ENCODE results near the gene MAP4K1.

The MAP4K1 gene

DNA sequence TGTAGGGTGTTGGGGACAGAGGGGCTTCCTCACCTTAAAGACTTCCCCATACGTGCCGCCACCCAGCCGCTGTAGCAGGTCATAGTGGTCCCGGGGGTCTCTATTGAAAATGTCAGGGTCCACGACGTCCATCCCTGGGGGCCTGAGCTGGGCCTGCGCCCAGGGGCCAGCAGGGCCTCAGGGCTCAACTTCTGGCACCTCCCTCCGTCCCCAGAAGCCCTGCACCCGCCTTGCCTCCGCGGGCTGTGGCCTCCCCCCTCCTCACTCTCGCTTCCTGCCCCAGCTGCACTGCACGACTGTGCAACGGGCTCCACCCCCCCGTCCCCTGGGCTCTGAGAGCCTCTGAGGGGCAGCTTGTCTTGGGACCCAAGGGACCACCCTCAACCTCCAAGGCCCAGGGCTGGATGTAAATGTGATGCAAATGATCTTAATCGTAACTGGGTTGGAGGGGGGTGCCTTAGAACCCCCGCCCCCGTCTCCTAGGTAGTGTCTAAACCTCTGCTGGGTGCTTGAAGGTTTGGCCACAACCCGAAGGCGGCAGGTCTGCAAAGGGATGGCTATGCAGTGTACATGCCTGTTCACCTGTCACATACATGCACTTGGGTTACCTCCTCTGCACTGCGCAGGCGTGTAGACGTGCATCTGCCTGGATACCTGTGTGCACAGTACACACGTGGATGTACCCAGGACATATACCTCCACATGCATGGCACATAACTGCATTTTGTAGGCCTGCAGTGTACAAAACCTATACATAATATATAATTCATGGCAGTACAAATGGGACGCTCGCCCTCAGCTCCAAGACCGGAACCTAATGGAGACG is at the start of gene MAP4K1:
MAP4K1 (minus strand) TSS at position 190 of the 826 bp plus-strand sequence; CDS start at position 132, 58 bp downstream.
- DNase-seq, result peak; percentile 33 to 62 (median 47)

DNA sequence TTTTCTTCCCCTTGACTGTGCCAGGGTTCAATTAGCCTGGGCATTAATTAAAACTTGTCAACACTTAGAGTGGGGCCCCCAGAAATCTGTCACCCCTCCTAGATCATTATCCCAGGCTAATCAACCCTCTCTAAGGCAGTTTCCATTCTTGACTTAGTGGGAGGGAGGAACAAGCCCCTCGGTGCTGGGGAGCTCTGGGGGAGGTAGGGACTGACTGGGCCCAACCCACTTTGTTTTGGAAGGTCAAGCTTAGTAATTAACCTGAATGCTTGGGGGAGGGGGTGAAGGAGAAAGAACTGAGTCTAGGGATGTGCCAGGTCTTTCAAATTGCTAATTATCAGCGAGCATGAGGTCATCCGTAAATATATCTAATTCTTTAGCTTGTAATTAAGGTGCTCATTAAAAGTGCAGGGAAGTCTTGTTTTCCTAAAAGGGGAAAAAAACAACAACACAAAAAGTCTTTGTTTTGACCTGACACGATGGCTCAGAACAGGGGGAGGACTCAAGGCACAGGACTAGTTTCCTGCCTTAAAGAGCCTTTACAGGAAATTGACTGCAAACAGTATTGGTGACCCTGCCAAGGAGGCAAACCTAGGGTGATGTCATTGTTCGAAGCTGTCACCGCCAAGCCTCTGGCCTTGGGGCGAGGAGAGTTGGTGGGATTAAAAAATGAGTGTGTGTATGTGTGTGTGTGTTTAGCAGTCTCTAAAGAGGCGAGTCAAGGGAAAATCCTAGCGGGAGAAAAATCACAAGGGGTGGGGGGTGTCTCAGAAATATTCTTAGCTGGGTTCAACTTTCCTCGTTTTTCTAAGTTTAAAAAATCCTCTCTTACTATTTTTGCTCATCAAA is 49.1 kb upstream of the MAP4K1 start:
- no peak for DNase-seq

DNA sequence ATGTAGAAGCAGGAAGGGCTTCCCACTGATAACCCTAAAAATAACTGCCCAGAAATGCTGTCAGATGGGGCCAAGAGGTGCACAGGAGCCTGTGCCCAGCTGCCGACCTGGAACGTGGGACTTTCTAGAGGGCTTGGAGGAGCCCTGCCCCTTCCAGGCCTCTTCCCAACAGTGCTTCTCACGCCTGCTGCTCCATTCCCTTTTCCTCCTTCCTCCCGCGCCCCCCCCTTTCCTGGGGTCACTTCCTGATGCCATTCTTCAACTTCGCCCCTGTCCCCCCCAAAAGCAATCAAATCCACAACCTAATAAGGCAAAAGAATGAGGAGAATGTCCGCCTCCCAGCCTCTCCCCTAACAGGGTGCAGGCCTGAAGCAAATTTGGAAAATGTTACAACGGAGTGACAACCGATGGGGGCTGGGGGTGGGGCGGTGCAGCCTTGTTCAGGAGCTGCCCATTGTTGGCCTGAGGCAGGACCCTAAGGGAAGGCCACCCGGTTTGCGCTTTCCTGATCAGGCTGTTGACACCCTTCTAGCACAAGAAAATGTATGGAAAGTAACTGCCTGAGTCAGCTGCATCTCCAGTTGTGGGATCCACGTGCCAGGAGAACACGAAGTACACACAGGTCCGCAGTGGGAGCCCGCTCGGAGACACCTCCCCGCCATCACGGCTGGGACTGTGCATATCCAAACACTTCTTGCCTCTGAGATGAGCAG is 48.4 kb upstream of the MAP4K1 start:
- DNase-seq, result no peak

DNA sequence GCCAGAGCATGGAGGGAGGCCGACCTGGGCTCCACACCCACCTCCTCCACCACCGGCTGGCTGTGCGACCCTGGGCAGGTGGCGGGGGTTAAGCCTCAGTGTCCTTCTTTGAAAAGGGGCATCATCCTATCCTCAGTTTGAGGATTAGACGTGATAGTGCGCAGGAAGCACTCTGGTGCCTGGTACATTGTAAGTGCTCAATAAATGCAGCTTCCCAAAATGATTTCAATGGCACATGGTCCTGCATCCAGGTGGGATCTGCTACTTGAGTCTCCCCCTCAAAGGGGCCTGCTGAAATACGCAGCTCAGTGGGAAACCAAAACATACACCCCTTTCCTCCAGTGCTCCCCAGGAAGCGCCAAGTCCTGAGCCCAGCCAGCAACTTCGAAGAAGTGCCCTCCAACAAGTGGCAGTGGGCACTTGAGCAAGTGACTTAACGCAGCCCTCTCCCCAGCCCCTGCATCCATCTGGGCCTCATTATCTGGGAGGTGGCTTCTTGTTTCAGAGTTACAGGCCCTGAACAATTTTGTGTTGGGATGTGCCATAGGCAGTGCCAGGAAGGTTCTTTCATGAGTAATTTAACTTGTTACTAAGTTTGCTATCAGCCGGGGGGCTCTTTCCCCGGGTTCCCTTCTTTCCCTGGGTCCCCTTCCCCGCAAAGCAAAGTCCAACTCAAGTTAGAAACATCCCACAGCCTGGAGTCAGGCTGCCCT is 47.6 kb upstream of the MAP4K1 start:
- DNase-seq, result no peak

DNA sequence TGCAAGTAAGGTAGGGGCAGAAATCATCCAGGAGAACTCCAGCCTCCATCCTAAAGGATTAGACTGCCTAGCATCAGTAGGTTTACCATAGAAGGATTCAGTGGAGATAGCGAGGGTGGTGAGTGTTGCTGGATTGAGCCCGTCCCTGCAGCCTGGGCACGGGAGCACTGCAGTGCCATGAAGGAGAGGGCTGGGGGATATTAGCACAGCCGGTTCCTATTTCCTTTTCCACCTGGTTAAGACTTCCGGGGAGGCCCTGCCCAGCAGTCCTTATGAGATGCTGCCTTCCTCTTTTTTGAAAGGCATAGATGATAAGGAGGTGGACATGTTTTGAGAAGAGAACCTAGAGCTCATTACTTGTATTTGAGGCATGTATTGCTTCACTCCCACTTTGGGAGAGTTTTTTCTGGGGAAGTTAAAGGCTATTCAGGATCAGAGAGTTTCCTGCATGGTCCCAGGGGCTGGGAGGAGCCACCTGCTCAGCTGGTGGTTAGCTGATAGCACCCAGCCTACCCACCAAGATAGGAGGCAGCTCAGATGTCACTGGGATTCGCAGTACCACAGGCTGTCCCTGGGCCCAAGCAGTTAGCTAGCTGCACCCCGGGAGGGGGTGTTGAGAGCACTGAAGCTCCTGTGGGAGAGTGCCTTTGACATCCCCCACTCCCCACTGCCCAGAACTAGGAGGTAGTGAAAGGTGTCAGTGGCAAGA is 46.9 kb upstream of the MAP4K1 start:
- no peak for DNase-seq

DNA sequence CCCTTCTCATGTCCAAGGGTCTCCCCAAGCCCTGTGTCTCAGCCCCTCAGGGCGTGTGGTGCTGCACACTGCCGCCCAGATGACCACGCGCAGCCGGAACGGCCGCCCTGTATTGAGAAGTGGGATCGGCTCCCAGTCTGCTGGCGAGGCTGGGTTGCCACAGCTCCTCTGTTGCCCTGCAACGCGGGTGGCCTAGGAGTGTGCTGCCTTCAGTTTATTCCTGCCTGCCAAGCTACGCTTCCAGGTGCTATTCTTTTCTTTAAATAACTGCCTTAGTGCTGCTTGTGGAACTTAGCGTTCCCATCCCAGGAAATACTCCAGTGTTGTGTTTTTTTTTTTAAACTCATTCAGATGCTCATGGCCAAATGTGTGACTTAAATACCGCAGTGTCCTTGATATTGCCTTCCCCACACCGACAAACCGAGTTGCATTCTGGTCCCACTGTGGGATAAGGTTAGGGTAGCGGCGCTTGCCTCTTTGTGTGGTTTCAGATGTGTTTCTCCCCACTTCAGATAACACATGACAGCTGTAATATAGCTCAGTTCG is 46.3 kb upstream of the MAP4K1 start:
- no peak for DNase-seq

DNA sequence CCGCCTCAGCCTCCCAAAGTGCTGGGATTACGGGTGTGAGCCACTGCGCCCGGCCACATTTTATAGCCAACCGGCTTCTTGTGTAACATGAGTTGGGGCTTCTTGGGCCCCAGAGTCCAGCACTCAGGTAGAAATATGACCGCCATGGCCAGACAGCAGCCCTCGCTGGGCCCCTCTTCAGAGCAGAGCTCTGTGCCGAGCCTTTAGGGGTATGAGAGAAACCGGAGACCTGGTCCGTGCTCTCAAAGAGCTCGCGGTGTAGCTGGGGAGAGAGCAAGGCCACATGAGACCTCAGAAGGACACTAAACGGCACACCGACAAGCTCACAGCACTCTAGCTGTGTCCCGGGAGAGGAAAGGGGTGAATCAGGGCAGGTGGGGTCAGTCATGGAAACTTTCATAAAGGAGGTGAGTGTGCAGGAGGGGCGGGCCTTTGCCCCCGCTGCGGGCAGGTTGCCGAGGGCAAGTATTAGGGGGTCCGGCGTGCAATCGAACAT is 45.5 kb upstream of the MAP4K1 start:
- DNase-seq, result no peak

DNA sequence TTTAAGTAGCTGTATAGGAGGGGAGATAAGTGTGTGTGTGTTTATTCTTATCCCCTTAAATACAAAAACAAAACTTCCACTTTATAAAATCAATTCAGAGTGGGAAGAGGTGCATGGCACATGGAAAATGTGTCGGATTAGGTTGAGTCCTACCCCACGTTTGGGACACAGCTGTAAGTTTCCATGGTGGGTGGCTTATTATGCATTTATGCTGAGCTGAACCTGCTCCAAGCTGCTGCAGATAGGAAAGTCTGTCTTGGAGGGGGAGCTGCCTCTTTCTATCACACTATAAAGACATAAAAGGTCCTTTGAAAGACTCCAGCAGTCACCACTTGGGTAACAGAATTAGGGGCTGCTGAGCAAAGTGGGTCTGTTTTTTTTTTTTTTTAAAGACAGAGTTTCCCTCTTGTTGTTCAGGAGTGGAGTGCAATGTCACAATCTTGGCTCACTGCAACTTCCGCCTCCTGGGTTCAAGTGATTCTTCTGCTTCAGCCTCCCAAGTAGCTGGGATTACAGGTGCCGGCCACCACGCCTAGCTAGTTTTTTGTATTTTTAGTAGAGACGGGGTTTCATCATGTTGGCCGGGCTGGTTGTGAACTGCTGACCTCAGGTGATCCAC is 44.9 kb upstream of the MAP4K1 start:
- no peak for DNase-seq

DNA sequence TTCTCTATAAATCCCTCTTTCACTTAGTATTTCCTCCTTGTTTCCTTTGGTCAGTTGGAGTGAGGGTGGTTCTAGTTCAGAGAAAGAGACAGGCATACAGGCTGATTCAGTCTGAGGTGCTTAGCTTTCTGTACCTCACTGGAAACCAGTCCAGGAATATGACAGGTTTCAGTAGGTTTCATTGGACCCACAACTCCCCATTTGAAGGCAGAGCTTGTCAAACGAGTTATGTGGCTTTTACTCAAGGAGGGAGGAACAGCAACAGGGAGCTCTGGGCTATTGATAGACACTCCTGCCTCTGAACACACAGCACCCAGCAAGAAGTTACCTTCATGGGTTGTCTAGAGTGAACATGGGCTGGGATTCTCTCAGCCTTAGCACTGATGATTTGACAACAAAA is 44.2 kb upstream of the MAP4K1 start:
- DNase-seq, result no peak

DNA sequence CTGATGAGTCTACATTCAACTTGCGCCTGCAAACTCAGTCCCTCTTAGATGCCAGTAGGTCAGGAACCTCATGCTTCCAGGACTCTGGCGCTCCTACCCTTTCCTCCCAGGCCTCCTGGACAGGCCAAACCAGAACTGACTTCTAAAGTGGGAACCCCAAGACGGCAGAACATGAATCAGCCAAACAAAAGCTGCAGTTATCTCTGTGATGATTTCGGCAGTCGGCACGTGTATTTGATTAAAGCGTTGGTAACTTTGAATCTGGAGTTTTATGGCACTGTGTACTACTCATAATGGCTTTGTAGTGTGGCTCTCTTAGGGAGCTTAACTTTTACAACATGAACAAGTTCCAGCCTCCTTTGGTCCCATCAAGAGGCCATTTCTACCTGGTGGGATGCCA is 43.4 kb upstream of the MAP4K1 start:
- DNase-seq, result no peak

DNA sequence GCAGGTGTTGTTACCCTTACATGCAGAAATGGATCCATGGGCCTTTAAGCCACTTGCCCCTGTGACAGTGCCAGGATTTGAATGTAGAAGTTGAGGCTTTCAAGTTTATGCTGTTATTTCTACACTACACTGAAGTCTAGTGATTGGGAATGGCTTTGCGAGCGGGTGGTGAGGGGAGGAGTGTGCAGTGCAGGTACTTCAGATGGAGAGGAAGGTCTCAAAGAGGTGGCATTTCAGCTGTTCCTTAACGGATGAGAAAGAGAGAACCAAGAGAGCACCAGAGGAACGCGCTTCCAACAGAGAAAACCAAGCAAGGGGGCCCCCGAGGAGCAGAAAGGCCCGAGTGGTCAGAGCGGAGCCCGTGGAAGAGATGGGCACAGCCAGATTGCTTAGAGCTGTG is 43.0 kb upstream of the MAP4K1 start:
- DNase-seq, result no peak

DNA sequence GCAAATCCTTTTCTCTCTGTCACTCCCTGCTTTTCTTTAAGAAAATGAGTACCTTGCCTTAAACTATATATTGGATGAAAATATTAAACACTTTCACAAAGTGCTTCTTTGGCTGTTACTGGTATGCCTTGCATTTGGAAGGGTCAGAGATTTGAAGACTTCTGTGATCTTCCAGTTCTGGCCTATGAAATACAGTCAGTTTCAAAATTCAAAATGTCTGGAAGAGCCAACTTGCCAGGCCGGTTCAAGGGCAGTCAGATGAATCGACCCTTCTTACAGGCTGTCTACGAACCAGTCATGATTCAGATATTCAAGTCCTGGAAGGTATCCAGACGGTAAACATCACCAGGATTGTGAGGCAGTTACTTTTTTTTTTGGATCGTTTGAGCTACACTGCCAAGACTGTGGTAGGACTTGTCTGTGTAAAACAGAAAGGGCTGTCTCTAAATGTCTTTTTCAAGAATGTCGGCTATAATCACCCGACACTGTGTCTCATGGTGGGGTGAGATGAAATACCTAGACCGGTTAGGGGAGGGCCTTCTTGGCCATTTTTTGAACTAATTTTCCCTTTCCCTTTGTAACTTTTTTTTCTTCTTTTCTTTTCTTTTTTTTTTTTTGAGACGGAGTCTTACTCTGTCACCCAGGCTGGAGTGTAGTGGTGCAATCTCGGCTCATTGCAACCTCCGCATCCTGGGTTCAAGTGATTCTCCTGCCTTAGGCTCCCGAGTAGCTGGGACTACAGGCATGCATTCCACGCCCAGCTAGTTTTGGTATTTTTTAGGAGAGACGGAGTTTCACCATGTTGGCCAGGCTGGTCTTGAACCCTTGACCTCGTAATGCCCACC is 40.9 kb upstream of the MAP4K1 start:
- no peak for DNase-seq

DNA sequence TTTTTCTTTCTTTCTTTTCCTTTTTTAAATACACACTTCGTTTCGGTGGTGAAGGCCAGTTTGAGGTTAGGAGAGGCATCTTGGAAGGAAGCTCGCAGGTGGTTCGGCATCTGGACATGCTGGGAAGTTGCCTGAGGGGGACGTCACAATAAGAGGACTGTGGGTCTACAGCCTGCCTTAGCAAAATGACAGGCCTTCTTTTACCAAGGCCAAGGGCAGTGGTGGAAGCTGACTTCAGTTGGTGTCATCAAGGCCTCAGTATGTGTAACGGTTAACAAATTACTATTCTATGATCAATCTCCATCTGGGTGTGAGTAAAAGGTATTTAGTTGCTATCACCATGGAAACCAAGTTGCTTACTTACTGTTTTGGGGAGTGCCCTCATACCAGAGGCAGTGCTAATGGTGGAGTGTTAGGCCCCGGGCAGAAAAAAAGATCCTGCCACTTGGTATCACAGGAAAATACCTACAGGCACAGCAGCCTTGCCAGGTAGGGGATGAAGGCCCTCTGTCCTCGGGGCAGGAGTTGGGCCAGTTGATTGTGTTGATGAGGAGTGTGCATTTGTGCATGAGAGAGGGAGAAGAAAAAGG is 40.0 kb upstream of the MAP4K1 start:
- no peak for DNase-seq

DNA sequence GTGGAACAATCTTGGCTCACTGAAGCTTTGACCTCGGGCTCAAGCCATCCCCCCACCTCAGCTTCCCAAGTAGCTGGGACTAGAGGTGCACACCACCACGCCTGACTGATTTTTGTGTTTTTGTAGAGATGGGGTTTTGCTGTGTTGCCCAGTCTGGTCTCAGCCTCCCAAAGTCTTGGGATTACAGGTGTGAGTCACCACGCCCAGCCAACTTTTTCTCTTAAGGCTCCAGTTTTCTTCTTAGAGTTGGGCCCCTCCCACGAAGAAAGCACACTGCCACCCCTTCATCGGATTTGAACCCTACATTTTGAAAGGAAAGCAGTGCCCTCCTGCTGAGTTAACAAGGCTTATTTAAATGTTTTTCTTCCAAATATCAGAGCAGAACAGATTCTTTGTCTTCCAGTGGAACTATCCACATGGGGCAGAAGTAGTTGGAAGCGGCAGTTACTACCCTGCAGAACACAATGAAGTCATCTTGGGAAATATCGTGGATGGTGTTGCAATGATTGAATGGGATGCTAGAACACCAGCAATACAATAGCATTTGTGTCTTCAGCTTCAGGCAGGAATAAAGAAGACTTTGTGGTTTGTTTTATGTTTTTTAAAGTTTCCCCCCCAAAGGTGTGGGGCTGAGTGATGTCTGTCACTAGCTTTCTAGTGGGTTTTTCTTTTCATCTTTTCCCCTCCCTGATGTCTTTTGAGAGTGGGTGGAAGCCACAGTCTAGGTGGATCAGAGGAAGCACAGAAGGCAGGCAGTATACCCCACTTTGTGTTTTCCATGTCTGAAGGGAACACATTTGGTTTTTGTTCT is 38.6 kb upstream of the MAP4K1 start:
- DNase-seq, result no peak

DNA sequence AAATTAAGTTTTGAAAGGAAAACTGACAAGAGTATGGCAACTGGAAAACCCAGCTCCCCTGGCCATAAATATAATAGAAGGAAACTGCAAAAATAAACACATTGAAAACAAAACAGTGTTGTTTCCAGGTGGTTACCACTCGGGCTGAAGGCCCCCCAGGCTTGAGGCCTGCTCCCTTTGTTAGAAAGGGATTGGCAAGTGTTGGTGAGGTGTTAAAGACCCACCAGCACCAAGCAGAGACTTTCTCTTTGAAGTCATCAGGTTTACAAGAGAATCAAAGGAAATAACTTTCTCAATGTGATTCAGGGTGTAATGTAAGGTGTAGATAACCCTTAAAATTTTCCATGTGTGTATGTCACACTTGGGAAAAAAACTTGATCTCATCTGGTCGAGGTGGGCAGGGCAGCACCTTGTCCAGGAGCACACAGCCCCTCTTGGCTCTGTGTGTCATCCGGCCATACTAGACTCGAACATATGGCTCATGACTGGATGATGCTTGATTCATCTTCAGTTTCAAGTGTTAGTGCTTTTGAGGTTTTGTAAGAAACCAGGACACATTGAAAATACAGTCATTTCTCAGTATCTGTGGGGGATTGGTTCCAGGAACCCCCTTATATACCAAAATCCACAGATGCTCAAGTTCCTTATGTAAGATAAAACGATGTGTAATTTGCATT is 37.5 kb upstream of the MAP4K1 start:
- peak in 1 of 4 experiments; percentile 19 for DNase-seq

DNA sequence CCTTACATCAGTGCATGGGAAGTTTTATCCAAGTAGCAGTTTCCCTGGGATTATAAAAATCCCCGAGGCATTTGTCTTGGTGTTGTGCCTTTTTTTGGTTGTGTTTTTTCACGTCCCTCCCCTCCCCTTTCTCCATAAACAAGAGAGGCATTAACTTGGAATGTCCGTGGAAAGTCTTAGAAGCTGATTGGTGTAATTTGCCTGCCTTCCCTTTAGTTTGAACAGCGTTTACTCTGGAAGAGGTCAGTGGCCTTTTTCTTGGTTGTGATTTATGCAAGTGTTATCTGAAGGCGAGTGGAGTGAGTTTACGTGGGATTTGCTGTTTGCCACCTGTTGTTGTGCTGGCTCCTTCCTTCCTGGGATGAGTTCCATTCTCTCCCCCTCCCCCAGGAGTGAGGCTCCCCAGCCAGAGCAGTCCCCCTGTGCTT is 36.9 kb upstream of the MAP4K1 start:
- DNase-seq, result no peak

DNA sequence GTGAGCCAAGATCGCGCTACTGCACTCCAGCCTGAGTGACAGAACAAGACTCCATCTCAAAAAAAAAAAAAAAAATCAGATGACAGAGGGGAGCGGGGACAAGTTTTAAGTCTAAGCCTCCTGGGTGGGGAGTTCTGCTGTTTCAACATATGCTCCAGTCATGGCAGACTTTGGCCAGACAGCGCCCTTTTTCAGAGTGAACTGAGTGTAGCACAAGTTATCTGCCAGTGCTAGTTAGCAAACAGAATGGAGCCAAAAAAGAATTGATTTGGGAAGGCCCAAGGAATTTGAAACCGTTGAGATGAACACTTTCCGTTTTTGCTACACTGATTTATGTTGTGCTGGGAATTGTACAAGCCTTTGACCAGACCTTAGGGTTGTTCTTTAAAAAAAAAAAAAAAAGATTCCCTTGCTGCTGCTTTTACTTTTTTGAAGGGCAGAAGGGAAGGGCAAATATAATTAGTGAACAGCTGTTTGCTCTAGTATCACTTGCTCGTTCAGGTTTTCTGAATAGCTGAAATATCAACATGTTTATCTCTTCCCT is 35.3 kb upstream of the MAP4K1 start:
- no peak for DNase-seq

All from activated CD4-positive, CD25-positive, alpha-beta regulatory T cell (primary cell).